Ammon's horn (tissue), 1 donor: Measurements from ENCODE around the gene SDK1.

Experiments
- DNase-seq: peaks from one replicate; pipeline ENCODE4 v3.0.0-alpha.2; 2016; ENCODE audit warnings: low spot score

The SDK1 gene

DNA sequence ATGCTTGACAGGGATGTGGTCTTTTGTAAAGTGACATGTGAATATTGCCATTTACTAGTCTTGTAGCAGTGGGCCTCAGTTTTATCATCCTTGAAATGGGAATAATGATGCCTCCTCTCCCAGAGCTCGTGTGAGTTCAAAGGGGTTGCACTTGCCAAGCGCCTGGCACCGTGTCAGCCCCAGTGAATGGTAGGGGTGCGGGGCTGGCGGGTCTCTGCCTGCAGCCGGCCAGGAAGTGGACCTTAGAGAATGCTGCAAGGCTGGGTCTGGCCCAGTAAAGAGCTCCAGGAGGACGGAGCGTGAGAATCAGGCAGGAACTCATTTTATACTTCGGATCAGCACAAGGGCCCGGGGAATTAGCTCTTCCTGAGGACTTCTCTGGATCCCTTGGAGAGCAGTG lies 856.6 kb downstream of the SDK1 start:
- DNase-seq, result no peak

DNA sequence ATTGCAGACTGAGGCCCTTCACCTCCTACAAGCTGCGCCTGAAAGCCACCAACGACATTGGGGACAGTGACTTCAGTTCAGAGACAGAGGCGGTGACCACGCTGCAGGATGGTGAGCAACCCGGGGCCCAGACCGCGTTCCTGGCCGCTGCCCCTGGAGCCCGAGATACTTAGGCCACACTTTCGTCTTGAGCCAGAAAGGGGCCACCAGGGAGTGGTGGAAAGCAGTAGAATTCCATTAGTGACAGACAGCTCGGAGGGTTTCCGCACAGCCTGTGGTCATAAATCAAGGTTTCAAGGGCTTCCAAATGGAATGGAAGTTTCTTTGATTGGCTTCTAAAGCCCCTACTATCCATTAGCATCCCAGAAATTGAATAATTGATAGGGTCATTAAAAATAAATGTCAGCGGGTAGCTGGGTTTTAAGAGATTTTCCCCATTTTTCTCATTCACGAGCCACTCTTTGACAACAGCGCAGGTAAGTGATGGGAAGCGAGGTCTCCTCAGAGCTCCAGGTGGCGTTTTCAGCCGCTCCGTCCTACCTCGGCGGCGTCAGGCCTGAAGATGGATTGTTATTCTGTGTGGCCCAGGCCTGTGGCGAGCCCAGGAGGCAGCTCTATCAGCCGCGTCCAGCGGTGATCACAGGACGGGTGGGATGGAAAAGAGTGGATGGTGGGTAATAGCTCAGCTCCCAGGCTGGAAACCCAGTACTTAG lies 857.5 kb downstream of the SDK1 start:
- no peak for DNase-seq

DNA sequence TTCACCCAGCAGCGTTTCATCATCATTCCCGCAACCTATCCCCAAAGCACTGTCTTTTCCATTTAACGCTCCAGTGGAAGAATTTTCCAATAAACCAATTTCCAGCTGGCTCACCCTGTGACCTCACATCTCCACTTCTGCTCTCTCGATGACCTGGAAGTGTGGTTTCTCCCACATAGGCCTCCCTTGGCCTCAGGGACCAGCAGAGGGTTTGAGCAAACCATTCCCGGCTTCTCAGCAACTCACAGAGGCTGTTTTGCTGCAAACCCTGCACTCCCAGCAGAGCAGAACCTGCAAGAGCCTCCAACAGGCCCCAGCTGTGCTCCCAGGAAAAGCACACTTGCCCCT lies 858.1 kb downstream of the SDK1 start:
- no peak for DNase-seq

DNA sequence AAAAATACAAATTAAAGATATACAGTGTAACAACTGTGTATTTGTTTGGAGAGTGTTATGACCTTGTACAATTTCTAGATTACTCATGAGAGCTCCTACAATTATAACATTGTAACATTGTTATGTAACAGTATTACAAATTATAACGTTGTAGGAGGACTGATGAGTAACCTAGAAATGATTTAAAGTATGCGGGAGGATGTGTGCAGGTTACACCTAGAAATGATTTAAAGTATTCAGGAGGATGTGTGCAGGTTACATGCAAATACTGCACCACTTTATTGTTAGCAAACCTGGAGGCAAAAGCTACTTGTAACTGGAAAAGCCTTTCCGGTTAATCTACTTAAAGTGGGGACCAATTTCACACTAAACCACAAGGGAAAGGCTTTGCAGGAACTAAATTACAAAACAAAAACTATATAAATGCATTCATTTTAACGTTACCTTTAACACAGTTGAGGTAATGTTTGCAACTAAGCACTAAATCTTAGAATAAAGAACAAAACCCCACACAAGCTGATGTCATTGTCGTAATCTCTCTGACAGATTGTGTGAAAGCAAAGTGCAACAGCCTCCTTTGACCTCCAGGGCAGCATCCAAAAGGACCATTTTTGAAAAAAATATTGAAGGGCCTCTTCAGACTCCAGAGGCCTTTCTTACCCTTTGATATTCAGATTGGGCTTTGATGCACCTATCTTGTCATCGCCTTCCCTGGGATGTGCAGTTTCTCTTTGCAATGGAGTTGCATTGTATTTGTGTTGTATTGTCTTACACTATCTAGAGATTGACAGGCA lies 858.9 kb downstream of the SDK1 start:
- no peak for DNase-seq

DNA sequence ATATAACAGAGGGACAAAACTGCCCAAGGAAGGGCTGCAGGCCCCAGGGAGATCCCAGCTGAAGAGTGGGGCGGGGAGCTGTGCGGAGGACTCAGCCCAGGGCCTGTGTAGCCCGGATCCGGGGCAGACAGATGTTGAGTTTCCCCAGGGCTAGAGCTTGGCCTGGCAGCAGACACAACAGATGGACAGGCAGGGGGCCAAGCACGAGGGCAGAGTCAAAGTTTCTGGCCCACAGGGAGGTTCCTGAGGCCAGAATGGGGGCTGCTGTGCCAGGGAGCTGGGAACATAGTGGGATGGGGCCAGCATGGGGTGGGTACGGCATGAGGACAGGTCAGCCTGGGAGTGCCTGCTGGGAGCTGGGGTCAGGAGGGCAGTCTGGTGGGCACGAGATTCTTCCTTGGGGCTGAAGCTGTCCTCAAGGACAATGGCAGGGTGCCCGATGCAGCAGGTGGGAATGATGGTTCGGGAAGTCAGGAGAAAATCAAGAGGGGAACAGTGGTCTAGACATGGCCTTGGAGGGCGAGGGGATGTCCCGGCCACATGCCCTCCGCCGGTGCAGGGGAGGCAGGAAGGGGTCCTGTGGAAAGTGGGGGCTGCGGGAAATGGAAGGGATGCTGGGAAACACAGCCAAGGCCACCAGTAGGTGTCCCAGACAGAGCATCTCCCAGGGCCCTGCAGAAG lies 862.0 kb downstream of the SDK1 start:
- DNase-seq, result no peak

DNA sequence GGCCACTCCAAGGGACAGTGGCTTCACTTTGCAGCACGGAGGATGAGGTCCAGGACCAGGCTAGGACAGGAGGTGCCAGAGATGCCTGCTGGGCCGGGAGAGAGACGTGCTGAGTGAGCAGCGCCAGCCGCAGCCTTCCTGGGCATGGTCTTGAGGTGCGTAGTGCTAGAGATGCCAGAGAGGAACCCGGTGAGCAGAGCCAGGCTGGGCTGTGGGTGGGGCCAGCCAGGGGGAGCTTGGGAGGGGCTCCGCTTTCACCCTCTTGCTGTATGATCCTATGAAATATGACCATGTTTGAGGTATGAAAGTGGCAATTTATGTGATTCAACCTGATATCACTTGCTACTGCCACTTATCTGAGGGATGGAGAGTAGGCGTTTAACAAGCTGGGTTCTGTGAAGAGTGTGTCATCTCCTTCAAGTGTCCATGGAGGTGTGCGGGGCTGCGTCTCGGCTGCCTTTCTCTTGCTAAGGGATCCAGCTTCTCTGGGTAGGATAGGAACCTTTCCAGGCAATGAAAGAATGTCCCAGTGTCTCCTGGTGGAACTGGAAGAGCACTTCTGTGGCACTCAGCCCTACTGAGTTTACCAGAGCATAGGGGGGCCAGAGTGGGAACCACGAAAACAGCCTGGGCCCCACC lies 862.6 kb downstream of the SDK1 start:
- DNase-seq, result no peak

DNA sequence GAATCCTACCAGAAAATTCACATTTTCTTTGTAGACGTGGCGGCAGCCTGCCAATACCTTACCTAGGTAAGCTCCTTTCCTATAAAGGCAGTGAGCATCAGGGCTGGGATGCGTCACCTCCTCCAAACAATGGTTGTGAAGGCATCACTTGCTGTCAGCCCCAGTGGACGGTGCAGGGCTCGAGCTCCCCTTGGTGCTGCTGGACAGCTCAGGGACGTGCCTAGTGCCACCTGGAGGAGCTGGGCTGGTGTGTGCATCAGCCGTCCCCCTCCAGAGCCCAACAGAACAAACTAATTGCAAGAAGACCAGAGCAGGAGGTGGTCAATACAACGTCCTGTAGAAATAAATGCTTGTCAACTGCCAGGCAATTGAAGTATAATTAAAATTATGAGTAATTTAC lies 863.5 kb downstream of the SDK1 start:
- DNase-seq, result no peak

DNA sequence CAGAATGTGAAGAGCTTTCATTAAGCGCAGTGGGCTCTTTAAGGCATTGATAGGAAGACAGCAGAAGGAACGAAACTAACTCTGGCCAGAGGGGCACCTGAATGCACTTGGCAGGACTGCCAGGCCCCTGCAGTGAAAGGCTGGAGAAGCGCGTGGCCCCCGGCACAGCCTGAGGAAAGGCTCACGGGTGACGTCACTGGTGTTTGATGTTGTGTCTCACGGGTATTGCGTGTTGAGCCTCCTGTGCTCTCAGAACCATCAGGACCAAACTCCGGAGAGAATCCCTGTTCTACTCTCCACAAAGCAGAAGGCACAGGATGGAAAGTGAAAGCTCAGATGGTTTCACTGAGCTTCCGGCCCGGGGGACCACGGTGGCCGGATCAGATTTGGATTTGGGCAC lies 865.3 kb downstream of the SDK1 start:
- no peak for DNase-seq

DNA sequence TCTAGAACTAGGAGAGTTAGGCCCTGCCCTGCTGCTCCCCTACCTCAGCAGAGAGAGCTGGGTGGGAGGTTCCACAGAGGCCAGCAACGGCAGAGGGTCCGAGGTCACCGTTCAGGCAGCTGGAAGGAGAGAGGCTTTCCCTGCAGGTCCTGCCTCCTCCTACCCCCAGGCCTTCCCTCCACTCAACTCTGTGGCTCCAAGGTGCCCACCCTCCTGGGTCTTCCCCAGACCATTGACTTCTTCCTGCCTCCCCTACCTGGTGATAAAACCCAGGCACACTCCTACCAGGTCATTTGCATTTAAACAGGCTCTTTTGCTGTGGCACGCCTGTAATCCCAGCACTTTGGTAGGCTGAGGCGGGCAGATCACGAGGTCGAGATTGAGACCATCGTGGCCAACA lies 865.8 kb downstream of the SDK1 start:
- DNase-seq, result no peak

DNA sequence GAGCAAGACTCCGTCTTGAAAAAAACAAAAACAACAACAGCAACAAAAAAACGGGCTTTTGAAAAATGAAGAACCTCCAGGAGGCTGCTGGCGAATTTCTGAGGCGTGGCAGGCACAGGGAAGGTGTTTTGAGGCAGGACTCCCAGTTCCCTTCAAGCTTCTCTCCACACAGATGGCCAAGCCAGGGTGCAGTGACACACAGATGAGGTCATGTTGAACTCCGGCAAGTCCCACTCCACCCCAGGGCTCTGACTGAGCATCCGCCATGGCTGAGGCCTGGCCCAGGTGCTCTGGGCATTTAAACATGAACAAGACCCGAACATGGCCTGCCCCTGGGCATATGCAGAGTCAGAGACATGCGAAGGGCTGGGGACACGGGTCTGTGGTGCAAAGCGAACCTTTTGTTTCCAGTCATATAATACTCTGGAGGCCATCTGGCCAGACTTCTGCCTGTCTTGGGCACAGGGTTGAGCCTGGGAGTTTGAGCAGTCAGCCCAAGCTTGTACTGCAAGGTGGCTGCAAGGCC lies 866.4 kb downstream of the SDK1 start:
- no peak for DNase-seq

DNA sequence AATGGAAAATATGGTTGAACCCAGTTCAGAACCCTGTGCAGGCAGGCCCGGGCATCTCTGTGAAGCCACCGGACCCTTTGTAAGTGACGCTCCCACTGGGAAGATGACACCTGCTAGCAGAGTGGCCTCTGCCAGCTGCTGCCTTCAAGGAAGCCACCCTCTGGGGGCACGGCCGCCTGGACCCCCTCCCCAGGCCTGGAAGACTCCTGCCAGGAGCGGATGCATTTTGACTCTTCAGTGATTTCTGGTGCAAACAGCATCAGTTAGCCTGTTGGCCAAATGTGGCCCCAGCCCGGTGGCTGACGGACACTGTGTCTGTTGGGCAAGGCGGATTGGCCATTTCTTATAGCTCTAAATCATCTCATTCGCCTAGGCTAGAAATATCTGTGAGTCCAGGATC lies 867.0 kb downstream of the SDK1 start:
- DNase-seq, result no peak

DNA sequence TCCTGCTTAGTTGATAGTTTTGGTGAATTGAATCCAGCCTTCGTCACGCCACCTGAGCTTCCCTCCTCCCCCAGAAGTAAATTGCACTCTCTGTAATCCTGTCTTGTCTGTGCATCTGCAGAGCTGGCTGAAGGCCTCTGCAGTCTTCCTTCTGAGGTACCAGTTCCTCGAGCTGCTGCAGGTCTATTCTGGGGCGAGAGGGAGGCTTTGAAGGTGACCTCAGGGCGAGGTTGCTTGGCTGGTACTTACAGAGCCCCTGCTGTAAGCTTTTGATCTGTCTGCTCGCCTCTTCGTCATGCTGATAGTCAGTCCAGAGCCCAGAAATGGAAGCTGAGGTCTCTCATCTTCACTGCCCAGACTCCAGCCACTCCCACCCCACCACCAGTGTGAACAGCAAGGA lies 867.5 kb downstream of the SDK1 start:
- no peak for DNase-seq

DNA sequence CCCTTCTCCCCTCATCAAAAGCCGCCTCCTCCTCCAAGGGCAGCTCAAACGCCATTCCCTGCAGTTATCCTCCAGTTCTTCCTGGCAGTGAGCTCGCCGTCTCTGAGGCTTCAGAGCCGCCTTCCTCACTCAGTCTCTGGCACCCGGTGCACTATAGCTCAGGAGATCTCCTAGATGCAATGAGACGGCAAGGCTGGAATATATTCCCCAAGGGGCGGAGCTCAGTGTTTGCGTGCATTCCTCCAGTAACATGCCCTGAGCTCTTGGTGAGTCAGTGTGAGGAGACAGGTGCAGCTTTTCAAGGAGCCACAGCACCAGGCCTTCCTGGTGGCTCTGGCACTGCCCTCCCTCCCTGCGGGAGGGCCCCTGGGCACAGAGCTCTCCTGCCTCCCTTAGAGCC lies 868.4 kb downstream of the SDK1 start:
- DNase-seq, result no peak

DNA sequence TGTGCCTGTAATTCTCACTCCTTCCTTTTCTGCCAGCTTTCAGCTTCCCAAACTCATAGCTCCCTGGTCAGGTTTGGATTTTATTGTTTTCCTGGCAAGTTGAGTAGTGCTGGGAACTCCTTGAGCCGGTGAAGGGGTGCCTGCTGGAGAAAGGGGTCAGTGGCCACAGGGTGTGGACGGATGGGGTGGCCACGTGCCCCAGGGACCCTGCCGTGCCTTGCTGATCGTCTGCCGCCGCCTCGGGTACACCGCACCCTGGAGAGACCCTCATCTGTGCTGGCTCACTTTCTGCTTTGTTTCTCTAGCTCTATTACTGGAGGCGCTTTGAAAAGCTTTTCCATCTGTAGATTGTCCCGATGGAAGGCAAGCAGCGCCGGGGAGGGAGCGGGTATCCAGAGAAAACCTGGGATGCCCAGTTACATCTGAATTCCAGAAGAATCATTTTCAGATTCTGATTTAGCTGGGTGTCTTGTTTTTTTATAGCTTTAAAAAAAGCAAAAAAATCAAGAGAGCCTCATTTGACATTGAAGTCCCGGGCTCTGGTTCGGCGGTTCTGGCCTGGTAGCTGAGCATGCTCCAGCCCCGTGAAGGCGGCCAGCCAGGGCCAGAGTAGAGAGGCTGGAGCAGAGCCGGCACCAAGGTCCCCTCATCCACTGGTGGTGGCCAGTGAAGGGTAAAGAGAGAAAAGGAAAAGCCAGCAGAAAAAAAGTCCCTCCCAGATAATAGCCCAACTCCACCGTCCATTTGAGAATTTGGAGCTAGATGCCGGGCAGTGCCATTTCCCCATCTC lies 870.1 kb downstream of the SDK1 start:
- DNase-seq, result no peak

DNA sequence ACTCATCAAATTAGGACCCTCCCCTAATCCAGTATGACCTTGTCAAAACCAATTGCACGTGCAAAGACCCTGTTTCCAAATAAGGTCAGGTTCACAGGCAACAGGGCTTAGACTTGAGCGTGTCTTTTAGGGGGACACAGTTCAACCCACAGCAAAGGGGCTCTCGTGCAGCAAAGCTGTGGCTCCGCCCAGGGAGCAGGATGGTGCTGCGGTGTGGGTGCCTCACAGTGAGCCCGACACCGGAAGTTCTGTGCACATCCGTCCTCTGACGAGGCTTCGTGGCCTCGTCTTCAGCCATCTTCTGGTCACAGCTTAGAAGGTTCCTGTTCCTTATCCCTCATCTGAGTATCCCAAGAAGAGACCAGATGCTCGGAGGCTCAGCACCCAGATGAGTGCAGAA lies 871.8 kb downstream of the SDK1 start:
- no peak for DNase-seq

DNA sequence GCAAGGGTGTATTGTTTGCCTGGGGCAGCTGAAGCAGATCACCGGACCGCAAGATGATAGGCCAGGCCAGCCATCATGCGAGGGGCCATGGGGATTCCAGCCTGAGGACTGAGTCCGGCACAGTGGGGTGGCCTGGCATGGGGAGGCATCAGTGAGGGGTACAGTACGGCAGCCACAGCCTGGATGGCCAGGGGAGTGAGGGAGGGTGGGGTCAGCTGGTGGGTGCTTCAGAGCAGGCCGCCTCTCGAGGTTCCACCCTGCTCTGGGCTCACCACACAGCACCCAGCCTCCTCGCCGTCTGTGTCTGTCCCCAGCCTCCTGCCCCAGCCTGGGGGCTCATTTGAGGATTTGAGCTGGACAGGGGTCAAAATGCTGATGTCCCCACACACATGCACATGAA lies 872.6 kb downstream of the SDK1 start:
- no peak for DNase-seq

DNA sequence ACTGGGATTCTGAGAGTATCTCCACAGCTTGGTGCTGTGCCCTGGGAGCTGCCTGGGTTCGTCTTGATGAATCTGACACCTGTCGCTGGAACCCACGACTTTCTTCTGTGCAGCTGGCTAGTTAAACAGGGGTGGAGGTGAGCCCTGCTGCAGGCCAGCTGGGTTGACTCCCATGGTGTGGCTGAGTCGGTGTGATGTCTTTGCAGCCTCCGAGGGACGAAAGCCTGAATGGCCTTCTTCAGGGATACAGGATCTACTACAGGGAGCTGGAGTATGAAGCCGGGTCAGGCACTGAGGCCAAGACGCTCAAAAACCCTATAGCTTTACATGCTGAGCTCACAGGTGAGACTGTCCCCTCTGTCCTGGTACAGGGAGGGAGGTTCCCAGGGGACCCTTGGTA lies 873.0 kb downstream of the SDK1 start:
- DNase-seq, result no peak

DNA sequence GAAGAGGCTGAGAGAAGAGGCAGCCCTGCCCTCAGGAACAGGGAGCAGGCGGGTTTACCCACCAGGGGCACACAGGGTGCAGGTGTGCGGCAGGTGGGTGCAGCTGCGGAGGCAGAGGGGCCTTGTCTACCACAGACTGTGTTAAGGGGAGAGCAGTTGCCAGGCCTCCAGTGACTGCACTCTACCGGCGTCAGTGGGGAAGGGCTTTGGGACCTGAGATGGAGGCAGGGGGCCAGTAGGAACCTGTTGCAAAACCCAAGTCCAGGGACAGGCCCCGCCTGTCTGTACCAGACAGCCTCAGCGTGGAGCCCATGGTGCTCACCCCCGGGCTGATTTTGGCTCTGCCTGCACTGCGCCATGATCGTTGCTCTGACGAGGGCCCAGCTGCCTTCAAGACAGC lies 873.4 kb downstream of the SDK1 start:
- no peak for DNase-seq

DNA sequence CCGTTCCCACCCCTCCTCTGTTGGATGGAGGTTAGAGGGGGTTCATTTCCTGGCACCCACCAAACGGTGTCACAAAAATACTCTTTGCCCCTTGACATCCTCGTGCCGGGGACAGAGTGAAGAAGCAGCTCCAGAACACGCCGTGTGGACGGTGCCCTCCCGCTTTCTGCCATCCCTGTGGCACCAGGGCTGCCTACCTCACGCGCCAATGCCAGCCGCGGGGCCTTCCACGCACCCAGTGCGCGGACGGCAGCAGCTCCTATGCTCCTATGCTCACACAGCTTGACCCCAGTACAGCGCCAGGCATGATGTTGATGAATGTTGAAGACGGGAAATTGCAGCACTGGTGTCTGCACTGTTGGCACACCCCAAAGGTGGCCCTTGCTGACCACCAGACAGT lies 873.8 kb downstream of the SDK1 start:
- no peak for DNase-seq

DNA sequence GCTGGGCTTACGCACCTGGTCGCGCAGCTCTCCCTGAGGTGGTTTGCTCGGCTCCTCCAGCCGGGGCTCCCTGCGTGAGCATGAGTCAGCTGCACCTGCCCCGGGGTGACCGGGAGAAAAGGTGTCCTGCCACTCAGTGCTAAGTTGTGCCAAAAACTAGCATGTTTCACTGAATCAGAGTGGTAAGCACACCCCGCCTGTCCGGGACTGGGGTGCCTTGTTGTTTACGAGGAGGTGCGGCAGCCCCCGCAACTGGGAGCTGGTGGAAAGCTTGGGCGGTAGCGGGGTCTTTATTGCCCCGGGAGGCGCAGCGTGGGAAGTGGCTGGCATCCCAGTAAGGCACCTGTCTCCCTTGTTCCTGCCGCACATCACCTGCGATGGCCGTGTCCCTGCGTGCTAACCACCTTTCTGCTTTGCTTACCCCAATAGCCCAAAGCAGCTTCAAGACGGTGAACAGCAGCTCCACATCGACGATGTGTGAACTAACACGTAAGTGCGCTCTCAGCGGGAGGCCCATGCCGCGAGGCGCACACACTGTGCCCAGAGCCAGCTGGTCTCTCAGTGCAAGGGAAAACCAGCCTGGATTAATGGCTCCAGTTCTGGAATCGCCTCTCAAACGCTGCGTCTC lies 874.4 kb downstream of the SDK1 start:
- no peak for DNase-seq

DNA sequence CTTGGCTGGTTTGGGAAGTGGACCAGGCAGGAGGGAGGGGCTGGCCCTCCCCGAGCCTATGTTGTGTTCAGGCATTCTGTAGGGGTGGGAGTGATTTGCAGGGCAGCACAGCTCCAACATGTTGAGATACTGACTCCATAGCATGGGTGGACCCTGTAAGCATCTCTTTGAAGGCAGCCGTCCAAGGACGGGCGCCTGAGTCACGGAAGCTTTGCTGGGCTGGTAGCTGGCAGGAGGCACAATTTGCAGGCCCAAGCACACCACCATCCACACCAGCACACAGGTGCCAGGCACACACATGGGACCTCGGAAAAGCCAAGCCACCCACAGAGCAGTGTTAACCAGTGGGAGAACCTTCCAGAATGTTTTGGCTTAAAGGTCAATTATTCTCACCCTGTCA lies 875.9 kb downstream of the SDK1 start:
- DNase-seq, result no peak
